SK-MEL-5 (cell line): ENCODE results near the gene PTPRK. TPM values are rescaled to one million over a fixed set of nuclear protein-coding genes. Genes with fewer than 3 reads are reported as not detected.
"Not testable (repeated sequence)": the region's sequence is repeated elsewhere in the genome, so short reads cannot be mapped to it uniquely, and the experiment has no call there.

Source experiments
- DNase-seq: peaks from one replicate; pipeline ENCODE4 v3.0.0-alpha.2; 2016; ENCODE audit warnings: low read depth, low spot score
- in situ Hi-C: cut with HindIII; loops from 2 replicates; pipeline ENCODE4 v1.10.0; 2016; ENCODE audit warnings: low sequenced_read_pairs, high pct_unique_total_duplicates, low pct_unique_long_range_greater_than_20kb
- total RNA-seq: library from RNA; depleted of rRNA; stranded (reverse); fragments of >200 nt; shearing (Covaris generic); gene quantifications from 2 replicates; pipeline ENCODE4 v1.2.3, GENCODE V29; 2014

Gene PTPRK
- total RNA-seq, 1 experiment from 2014 or later: 25.5 TPM

GRCh38 chr6:127978185-127978584 lies 542.2 kb downstream of the PTPRK start:
- DNase-seq, in situ Hi-C loops: not testable (repeated sequence)

GRCh38 chr6:127976796-127977195 lies 543.6 kb downstream of the PTPRK start:
- in situ Hi-C loops: no loop called here
- DNase-seq: no peak

DNA sequence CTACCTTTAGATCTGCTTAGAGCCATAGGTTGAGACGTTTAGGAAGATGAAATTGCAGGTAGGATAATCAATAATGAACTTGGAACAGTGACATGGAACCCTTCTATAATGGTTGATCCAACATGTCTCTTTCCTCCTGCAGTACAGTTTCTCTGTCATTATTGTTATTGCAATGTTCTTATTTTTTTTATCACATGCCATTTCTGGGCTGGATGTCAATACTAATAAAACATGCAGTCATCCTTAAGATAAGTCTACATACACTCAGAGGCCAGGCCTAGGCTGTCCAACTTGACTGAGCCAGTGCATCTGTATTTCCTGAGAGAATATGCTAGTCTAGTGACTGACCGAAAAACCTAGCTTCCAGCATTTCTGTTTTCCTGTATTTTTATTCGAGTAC lies 544.3 kb downstream of the PTPRK start:
- in situ Hi-C loops: no loop called here
- DNase-seq: no peak

DNA sequence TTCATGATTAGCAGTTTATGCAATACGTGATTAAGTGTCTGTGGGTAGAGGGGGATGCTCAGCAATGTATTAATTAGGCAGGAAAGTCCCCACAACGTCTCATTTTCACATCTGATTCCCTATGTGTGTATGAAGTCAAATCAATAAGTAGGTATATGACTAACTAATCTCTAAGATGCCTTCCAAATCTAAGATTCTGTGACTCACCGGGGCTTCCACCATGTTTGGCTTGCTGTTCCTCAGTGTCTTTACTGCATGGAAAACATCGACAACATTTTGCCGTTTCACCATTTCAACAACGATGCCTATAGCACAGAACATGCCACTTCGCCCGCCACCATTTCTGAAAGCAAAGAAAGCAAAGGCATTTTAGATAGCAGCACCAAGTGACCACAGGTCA lies 547.6 kb downstream of the PTPRK start:
- in situ Hi-C loops: no loop called here
- DNase-seq: no peak

GRCh38 chr6:127971945-127972391 lies 548.4 kb downstream of the PTPRK start:
- DNase-seq: no peak
- in situ Hi-C loops: no loop called here

DNA sequence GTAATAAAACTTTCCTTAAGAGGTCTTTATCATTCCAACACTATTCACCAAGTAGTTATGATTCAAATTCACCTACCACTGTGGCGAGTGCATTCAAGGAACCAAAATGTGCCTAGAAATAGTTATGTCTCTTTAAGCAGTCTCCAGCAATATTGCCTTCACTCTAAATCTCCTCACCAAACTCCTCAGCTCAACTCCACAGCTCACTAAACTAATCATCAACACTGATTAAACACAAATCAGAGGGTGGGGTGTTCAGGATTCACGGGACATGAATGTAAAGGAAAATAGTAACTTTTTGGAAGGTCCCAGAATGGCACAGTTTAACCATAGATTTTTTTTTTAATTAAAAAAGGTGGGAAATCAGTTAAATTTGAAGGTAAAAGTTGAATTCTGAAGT lies 549.0 kb downstream of the PTPRK start:
- no peak for DNase-seq
- in situ Hi-C loops: no loop called here

DNA sequence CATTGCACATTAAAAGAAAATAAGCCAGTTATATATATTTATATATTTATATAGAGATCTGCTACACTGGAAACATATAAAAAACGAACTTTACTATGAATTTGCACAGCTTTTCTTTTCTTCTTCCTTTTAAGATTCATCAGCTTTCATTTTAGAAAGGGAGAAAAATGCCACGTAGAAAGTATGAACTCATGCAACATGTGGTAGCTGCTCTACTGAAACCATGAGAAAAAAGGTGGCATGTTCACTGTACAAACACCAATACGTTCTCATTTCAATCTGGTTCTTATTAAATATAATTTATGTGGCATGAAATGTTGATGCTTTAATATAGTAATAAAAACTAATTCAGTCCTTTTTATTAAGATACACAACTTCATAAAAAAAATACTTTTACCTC lies 550.7 kb downstream of the PTPRK start:
- in situ Hi-C loops: no loop called here
- no peak for DNase-seq

DNA sequence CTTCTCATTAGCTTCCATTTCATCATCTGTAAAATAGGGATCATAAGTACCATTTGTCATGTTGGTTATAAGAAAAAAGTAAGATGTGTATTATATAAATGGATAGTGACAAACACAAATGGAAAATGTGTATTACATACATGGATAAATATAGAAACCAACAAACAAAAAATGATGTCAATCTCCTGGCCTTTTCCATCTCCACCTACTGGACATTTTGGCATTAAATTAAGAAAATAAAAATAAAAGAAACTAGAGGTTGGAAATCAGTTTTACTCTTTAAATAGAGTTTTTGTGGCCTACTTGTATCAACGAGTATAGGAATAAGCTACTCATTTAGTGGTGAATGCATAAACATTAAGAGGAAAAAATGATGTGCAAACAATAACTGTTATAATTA lies 552.0 kb downstream of the PTPRK start:
- in situ Hi-C loops: no loop called here
- DNase-seq: peak; percentile 2

- in situ Hi-C loops: no loop called here
- peak; percentile 90 for DNase-seq
Observed at GRCh38 chr6:127967708-127968107, 552.7 kb downstream of the PTPRK start.

GRCh38 chr6:127966616-127967015 lies 553.8 kb downstream of the PTPRK start:
- no peak for DNase-seq
- in situ Hi-C loops: no loop called here

DNA sequence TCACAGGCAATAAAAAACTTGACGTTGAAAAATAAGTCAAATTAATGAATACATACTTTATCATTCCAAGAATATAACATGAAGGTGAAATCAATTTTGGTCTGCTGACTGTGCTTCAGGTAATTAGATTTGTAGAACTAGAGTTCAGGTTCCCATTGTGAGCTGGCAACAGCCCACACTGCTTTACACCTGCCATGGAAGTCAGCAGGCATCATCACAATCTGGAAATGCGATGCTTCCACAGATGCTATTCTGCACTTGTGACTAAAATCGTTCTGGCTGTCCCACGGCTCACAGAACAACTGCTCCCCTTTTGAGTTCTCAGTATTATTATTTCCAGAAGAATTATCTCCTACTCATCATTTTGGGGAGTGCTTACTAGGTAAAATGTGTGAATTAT lies 556.9 kb downstream of the PTPRK start:
- DNase-seq: no peak
- in situ Hi-C loops: no loop called here

GRCh38 chr6:127959869-127960268 lies 560.5 kb downstream of the PTPRK start:
- no peak for DNase-seq
- in situ Hi-C loops: no loop called here

GRCh38 chr6:127956956-127957355 lies 563.4 kb downstream of the PTPRK start:
- no peak for DNase-seq
- in situ Hi-C loops: no loop called here

GRCh38 chr6:127956260-127956888 lies 564.0 kb downstream of the PTPRK start:
- in situ Hi-C loops: no loop called here
- peak; percentile 47 for DNase-seq

GRCh38 chr6:127954082-127954481 lies 566.3 kb downstream of the PTPRK start:
- in situ Hi-C loops: no loop called here
- no peak for DNase-seq

GRCh38 chr6:127952831-127953230 lies 567.6 kb downstream of the PTPRK start:
- in situ Hi-C loops: no loop called here
- DNase-seq: no peak

GRCh38 chr6:127952176-127952575 lies 568.2 kb downstream of the PTPRK start:
- in situ Hi-C loops: no loop called here
- DNase-seq: no peak

DNA sequence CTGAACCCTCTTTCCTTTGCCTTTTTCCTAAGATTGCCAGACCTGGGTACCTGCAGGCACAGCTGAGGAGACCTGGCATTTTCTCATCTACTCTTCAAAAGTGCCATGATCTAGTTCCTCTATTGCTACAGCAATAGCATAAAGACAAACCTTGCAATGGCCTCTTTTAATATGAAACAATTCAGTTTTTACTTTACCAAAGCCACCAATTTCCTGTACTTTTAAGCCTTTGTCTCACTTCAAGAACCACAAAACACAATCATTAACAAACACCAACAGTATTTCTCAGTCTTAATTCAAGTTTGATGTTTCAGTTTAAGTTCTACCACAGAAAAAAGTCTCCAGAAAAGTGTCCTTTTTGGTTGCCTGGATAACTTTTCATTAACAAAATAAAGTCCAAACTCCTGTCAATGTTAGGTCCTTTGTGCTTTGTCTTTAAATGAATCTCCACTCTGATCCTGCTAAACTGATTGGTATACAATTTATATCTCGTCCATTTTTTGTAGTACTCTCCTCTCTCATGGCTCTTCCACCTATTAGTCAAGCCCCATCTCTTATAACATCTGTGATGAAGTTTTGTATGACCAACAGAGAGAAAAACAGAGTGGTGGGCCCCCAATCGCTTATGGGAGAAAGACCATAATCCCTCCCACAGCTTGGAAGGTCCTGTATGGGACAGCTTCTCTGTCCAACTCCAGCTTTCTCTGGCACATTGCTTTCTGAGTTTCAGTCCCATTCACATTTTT lies 569.1 kb downstream of the PTPRK start:
- in situ Hi-C loops: no loop called here
- DNase-seq: no peak

DNA sequence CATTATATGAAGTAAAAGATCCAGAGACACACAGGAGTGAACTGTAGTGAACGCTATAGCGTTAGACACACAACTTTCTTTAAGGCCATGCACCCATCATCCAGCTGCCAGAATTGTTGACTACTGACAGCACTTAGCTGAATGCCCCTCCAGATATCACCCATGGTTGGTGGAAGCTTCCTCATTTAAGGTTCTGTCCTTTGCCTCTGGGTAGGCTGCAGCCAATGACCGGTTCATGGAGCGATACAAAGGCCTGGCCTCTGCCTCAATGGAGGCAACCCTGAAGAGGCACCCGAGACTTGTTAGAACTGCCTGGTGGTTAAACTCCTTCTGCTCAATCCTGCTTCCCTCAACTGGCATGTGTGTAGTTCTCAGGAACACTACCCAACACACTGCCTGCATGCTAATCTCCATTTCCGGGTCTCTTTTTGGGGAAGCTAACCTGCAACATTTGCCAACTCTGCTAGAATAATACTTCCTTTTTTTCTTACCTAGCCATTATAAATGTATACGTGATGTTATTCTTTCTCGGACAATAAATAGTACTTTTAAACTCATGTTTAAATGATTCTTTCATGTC lies 569.7 kb downstream of the PTPRK start:
- in situ Hi-C loops: no loop called here
- no peak for DNase-seq
